CD14-positive monocyte (primary cell): ENCODE measurements around the gene PSMD5. TPM values are rescaled to one million over a fixed set of nuclear protein-coding genes. Genes with fewer than 3 reads are reported as not detected.

Source experiments
- DNase-seq, 3 donors: peaks; one replicate each; pipeline ENCODE4 v3.0.0-alpha.2; 2011 to 2022
- H2AFZ ChIP-seq: 2 replicates; pipeline ENCODE4 v1.6.0; 2012; ENCODE audit warnings: mild to moderate bottlenecking, low read depth, low read length, inconsistent platforms; ENCODE audit not compliant: insufficient read depth, poor library complexity, severe bottlenecking
- H3K27ac ChIP-seq, 2 donors: 1 replicate in 1 of 2; 2 replicates in 1 of 2; pipeline ENCODE4 v1.5.1; 2012 to 2013; ENCODE audit warnings: low read length in 2 of 2, control low read depth in 1 of 2, inconsistent platforms in 1 of 2, low read depth in 1 of 2, mild to moderate bottlenecking in 1 of 2
- H3K27me3 ChIP-seq, 2 donors: one replicate each; pipeline versions ENCODE4 v1.6.0 to v1.6.1; 2011 to 2013; ENCODE audit warnings: low read length in 2 of 2; ENCODE audit not compliant: control insufficient read depth in 2 of 2, insufficient read depth in 2 of 2
- H3K36me3 ChIP-seq, 2 donors: replicated peaks in 1 of 2; 1 replicate in 1 of 2; 2 replicates in 1 of 2; pipeline versions ENCODE4 v1.5.1 to v1.6.1; 2012 to 2013; ENCODE audit warnings: low read length in 2 of 2, control low read depth in 1 of 2, inconsistent platforms in 1 of 2, mild to moderate bottlenecking in 1 of 2; ENCODE audit not compliant: insufficient read depth in 2 of 2, control insufficient read depth in 1 of 2
- H3K4me1 ChIP-seq, 2 donors: 1 replicate in 1 of 2; 2 replicates in 1 of 2; pipeline versions ENCODE4 v1.5.1 to v1.6.1; 2012 to 2013; ENCODE audit warnings: low read length in 2 of 2, control low read depth in 1 of 2, inconsistent platforms in 1 of 2, mild to moderate bottlenecking in 1 of 2, moderate library complexity in 1 of 2; ENCODE audit not compliant: insufficient read depth in 2 of 2, control insufficient read depth in 1 of 2
- H3K4me2 ChIP-seq: replicated peaks from 2 replicates; pipeline ENCODE3; 2012; ENCODE audit warnings: low read length, moderate library complexity, mild to moderate bottlenecking; ENCODE audit not compliant: poor library complexity, severe bottlenecking; ENCODE audit errors: extremely low read depth
- H3K4me3 ChIP-seq, 3 experiments: fragments of 200-600 bp in 1 of 3; sonication (generic) in 1 of 3; replicated peaks in 1 of 3; 1 replicate in 2 of 3; 2 replicates in 1 of 3; pipeline ENCODE4 v1.5.1; 2011 to 2013; ENCODE audit warnings: low read length in 3 of 3, mild to moderate bottlenecking in 3 of 3, control low read depth in 2 of 3, low read depth in 2 of 3, inconsistent platforms in 1 of 3, moderate library complexity in 1 of 3
- H3K79me2 ChIP-seq: 2 replicates; pipeline ENCODE4 v1.6.0; 2012; ENCODE audit warnings: mild to moderate bottlenecking, control low read depth, inconsistent platforms, low read length, moderate library complexity; ENCODE audit not compliant: insufficient read depth
- H3K9ac ChIP-seq: 2 replicates; pipeline ENCODE4 v1.6.0; 2017; ENCODE audit warnings: low read length, mild to moderate bottlenecking; ENCODE audit not compliant: insufficient read depth, poor library complexity, severe bottlenecking
- H3K9me3 ChIP-seq, 2 donors: replicated peaks in 1 of 2; 1 replicate in 1 of 2; 2 replicates in 1 of 2; pipeline versions ENCODE4 v1.5.1 to v1.6.1; 2012 to 2013; ENCODE audit warnings: low read length in 2 of 2, control low read depth in 1 of 2; ENCODE audit not compliant: control insufficient read depth in 1 of 2, insufficient read depth in 1 of 2
- H4K20me1 ChIP-seq: 2 replicates; pipeline ENCODE4 v1.6.0; 2012; ENCODE audit warnings: mild to moderate bottlenecking, low read length, control low read depth, moderate library complexity; ENCODE audit not compliant: insufficient read depth
- H3K27ac Mint-ChIP-seq, 7 donors: one replicate each; pipeline ENCODE4 v1.8.0; 2020; ENCODE audit warnings: mild to moderate bottlenecking in 7 of 7, mixed read lengths in 7 of 7, moderate library complexity in 6 of 7, inconsistent platforms in 2 of 7
- H3K27me3 Mint-ChIP-seq, 3 donors: one replicate each; pipeline ENCODE4 v1.8.0; 2021 to 2022; ENCODE audit warnings: low read depth in 3 of 3, mild to moderate bottlenecking in 3 of 3, mixed read lengths in 3 of 3, moderate library complexity in 3 of 3, inconsistent platforms in 1 of 3
- H3K36me3 Mint-ChIP-seq, 2 donors: one replicate each; pipeline ENCODE4 v1.8.0; 2020; ENCODE audit warnings: mixed read lengths in 2 of 2, inconsistent platforms in 1 of 2, mild to moderate bottlenecking in 1 of 2
- H3K4me1 Mint-ChIP-seq: one replicate; pipeline ENCODE4 v1.8.0; 2020; ENCODE audit warnings: mild to moderate bottlenecking, mixed read lengths
- H3K4me3 Mint-ChIP-seq, 2 donors: one replicate each; pipeline ENCODE4 v1.8.0; 2020; ENCODE audit warnings: mild to moderate bottlenecking in 2 of 2, mixed read lengths in 2 of 2, moderate library complexity in 1 of 2
- H3K9me3 Mint-ChIP-seq, 7 donors: one replicate each; pipeline ENCODE4 v1.8.0; 2020 to 2022; ENCODE audit warnings: mixed read lengths in 7 of 7, mild to moderate bottlenecking in 6 of 7, moderate library complexity in 6 of 7, inconsistent platforms in 2 of 7
- WGBS: methylation state at CpG from one replicate; pipeline ENCODE4 v1.1.5; 2013; ENCODE audit warnings: missing lambda C conversion rate; ENCODE audit not compliant: insufficient coverage; 5-methylcytosine and 5-hydroxymethylcytosine counted together
- intact Hi-C, 2 donors: fragments of 100-400 bp; cut with micrococcal nuclease; formaldehyde crosslinking; loops; one replicate each; pipeline versions ENCODE4 v1.15.0 to v1.15.1; 2023
- polyA plus RNA-seq, 3 donors: library from polyadenylated mRNA; depleted of rRNA in 1 of 3; unstranded in 2 of 3; stranded (reverse) in 1 of 3; fragments of 300-500 nt in 2 of 3; fragments of >200 nt in 1 of 3; fragmentation: Illumina TruSeq in 2 of 3; gene quantifications; 1 replicate in 2 of 3; 2 replicates in 1 of 3; pipeline ENCODE4 v1.2.3, GENCODE V29; 2012 to 2021
- TF ChIP-seq, protein P1 (sequence below): fragments of 200-600 bp; IDR thresholded peaks from one replicate; pipeline ENCODE4 v1.8.0; 2022; ENCODE audit warnings: antibody characterized with exemption, mild to moderate bottlenecking

PSMD5 gene
- polyA plus RNA-seq, 3 donors = 10.0 to 20.9 (median 10.7) TPM

DNA sequence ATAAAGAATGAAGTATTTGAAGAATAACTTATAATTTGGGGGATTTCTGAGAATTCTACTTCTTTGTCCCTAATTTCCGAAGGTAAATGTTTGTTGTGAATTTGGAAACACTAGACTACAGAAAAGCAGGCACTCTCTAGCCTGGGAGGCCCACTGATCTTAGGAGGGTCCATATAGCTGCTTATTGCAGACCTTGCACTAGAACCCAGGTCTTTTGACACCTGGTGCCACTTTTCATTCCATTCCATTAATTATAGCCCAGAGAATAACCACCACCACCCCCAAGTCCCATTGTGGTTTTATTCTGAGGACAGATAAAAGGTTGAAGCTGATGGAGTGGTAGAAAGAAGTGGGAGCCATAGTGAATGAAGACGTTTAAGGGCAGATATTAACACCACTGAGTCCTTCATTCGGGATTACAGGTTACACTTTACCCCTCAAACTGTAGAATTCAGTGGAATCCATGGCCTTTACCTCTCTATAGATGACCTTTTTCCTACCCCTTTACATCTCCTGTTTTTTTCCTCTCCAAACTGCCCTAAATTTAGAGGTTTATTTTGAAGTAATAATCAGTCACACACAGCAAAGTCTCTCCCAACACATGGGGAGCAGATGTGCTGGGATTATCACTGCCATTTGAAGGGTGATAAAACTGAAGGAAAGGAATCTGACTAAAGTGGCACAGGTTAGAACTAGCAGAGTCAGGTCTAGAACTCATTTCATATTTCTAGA is 12.0 kb upstream of the PSMD5 start:
- intact Hi-C loops = no loop called here
- peaks cover 1% of the 10 kb centered on the region for H3K4me1 Mint-ChIP-seq
- H3K4me1 ChIP-seq = no peaks in the 10 kb centered on the region
- TF ChIP-seq, protein P1, sequence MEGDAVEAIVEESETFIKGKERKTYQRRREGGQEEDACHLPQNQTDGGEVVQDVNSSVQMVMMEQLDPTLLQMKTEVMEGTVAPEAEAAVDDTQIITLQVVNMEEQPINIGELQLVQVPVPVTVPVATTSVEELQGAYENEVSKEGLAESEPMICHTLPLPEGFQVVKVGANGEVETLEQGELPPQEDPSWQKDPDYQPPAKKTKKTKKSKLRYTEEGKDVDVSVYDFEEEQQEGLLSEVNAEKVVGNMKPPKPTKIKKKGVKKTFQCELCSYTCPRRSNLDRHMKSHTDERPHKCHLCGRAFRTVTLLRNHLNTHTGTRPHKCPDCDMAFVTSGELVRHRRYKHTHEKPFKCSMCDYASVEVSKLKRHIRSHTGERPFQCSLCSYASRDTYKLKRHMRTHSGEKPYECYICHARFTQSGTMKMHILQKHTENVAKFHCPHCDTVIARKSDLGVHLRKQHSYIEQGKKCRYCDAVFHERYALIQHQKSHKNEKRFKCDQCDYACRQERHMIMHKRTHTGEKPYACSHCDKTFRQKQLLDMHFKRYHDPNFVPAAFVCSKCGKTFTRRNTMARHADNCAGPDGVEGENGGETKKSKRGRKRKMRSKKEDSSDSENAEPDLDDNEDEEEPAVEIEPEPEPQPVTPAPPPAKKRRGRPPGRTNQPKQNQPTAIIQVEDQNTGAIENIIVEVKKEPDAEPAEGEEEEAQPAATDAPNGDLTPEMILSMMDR = no peak
- no peaks in the 10 kb centered on the region for H3K9me3 Mint-ChIP-seq
- H3K27ac Mint-ChIP-seq = peak overlapping the region in 1 of 7 donors; percentile 25
- H4K20me1 ChIP-seq = no peaks in the 10 kb centered on the region
- WGBS = no CpG with 5 or more reads among the region's 3 CpGs
- peaks cover 48 to 89% of the 10 kb centered on the region in 2 donors for H3K36me3 ChIP-seq
- H3K27me3 ChIP-seq = no peaks in the 10 kb centered on the region
- peaks cover 0 to 1% (median 0%) of the 10 kb centered on the region in 3 donors for H3K27me3 Mint-ChIP-seq
- H2AFZ ChIP-seq = no peak overlapping the region
- no peaks in the 10 kb centered on the region for H3K9me3 ChIP-seq
- H3K27ac ChIP-seq = no peak overlapping the region
- H3K36me3 Mint-ChIP-seq = peaks cover 68 to 72% of the 10 kb centered on the region in 2 donors
- no peaks in the 10 kb centered on the region for H3K79me2 ChIP-seq
- DNase-seq = no peak
- no peak overlapping the region for H3K4me3 Mint-ChIP-seq
- no peak overlapping the region for H3K4me3 ChIP-seq
- no peak overlapping the region for H3K9ac ChIP-seq
- no peak overlapping the region for H3K4me2 ChIP-seq

GRCh38 chr9:120853198-120853597 is 10.5 kb upstream of the PSMD5 start:
- Mint-ChIP-seq H3K9me3 (no peaks in the 10 kb centered on the region), H3K4me3 (no peak overlapping the region), H3K4me1 (peaks cover 1% of the 10 kb centered on the region), H3K27me3 (no peaks in the 10 kb centered on the region), H3K27ac (peak overlapping the region in 2 of 7 donors; percentile 19 to 22), H3K36me3 (peaks cover 56 to 64% of the 10 kb centered on the region in 2 donors)
- intact Hi-C loops = no loop called here
- Histone ChIP-seq H2AFZ (no peak overlapping the region), H3K9me3 (no peaks in the 10 kb centered on the region), H4K20me1 (no peaks in the 10 kb centered on the region), H3K79me2 (no peaks in the 10 kb centered on the region), H3K4me1 (no peaks in the 10 kb centered on the region), H3K27ac (no peak overlapping the region), H3K4me2 (no peak overlapping the region), H3K27me3 (no peaks in the 10 kb centered on the region), H3K4me3 (no peak overlapping the region), H3K36me3 (peaks cover 38 to 73% of the 10 kb centered on the region in 2 donors), H3K9ac (no peak overlapping the region)
- no peak for DNase-seq
- 100% methylated on average over 3 of the region's 6 CpGs for WGBS
- TF ChIP-seq, protein P1 = no peak
